HepG2 (cell line): ENCODE results near the gene SLC23A2. TPM values are rescaled to one million over a fixed set of nuclear protein-coding genes. Genes with fewer than 3 reads are reported as not detected.

Source experiments
- ATAC-seq: fragments of 200-7000 bp; cut with Tn5 transposase; 3 replicates; pipeline ENCODE4 v1.9.1; 2020; ENCODE audit warnings: mild to moderate bottlenecking, moderate library complexity
- BruUV-seq: library from RNA; stranded (reverse); fragments of 400-500 nt; replicated peaks from 2 replicates; lab custom pipeline; 2021; lab: Mats Ljungman, UMichigan
- CTCF ChIA-PET: fragments of 300-600 bp; formaldehyde crosslinking; extraction: SDS; loops from one replicate; lab custom pipeline; 2021; ENCODE audit warnings: low total read pairs, inconsistent platforms, low intra/inter-chr PET ratio; lab: Yijun Ruan, JAX
- POLR2A ChIA-PET: fragments of 350-600 bp; sonication (Branson Sonifier 250); formaldehyde crosslinking; loops from one replicate; lab custom pipeline; 2020; ENCODE audit warnings: antibody characterized with exemption, inconsistent platforms; lab: Yijun Ruan, JAX
- DNase-seq: peaks from one replicate; pipeline ENCODE4 v3.0.0-alpha.2; 2015; ENCODE audit warnings: low spot score
- FAIRE-seq: peaks from 3 replicates; lab custom pipeline; 2011; peaks lifted over from hg19 to GRCh38; lab: Jason Lieb, UNC
- H2AFZ ChIP-seq: one replicate; pipeline ENCODE4 v1.6.1; 2011; ENCODE audit warnings: low read length, inconsistent platforms
- H3K27ac ChIP-seq: fragments of 300-600 bp; 3 replicates; pipeline ENCODE4 v1.8.0; 2011; ENCODE audit warnings: mixed run types, mild to moderate bottlenecking, mixed read lengths, low read length, inconsistent platforms; ENCODE audit not compliant: insufficient read depth; ENCODE audit errors: extremely low read length
- H3K27me3 ChIP-seq, 2 experiments: fragments of 200-600 bp in 1 of 2; 2 replicates in 1 of 2; 3 replicates in 1 of 2; pipeline versions ENCODE4 v1.6.0 to v1.8.0; 2011; ENCODE audit warnings: low read length in 2 of 2, mild to moderate bottlenecking in 2 of 2, moderate library complexity in 2 of 2, inconsistent platforms in 1 of 2; ENCODE audit not compliant: insufficient read depth in 2 of 2, control insufficient read depth in 1 of 2
- H3K36me3 ChIP-seq, 2 experiments: fragments of 200-600 bp in 1 of 2; replicated peaks in 1 of 2; 2 replicates in 1 of 2; 3 replicates in 1 of 2; pipeline versions ENCODE4 v1.5.1 to v1.8.0; 2011; ENCODE audit warnings: low read length in 2 of 2, inconsistent platforms in 1 of 2; ENCODE audit not compliant: insufficient read depth in 2 of 2, control insufficient read depth in 1 of 2
- H3K4me1 ChIP-seq: 2 replicates; pipeline ENCODE4 v1.5.1; 2012; ENCODE audit warnings: low read length, inconsistent platforms; ENCODE audit not compliant: insufficient read depth
- H3K4me2 ChIP-seq: 2 replicates; pipeline ENCODE4 v1.6.0; 2011; ENCODE audit warnings: low read depth, low read length, inconsistent platforms
- H3K4me3 ChIP-seq, 3 experiments: fragments of 200-600 bp in 1 of 3; sonication (generic), shearing (Covaris generic) in 1 of 3; replicated peaks in 1 of 3; 2 replicates each; pipeline ENCODE4 v1.5.1; 2011 to 2016; ENCODE audit warnings: low read length in 3 of 3, inconsistent platforms in 2 of 3, low read depth in 2 of 3, mild to moderate bottlenecking in 2 of 3, control low read depth in 1 of 3, mixed read lengths in 1 of 3; ENCODE audit not compliant: insufficient read depth in 1 of 3
- H3K79me2 ChIP-seq: one replicate; pipeline ENCODE4 v1.6.1; 2011; ENCODE audit warnings: low read length, inconsistent platforms; ENCODE audit not compliant: insufficient read depth
- H3K9ac ChIP-seq: 2 replicates; pipeline ENCODE4 v1.6.0; 2011; ENCODE audit warnings: mild to moderate bottlenecking, low read depth, low read length, inconsistent platforms; ENCODE audit not compliant: insufficient read depth
- H3K9me3 ChIP-seq: 2 replicates; pipeline ENCODE4 v1.5.1; 2012; ENCODE audit warnings: mild to moderate bottlenecking, low read length
- H4K20me1 ChIP-seq: 2 replicates; pipeline ENCODE4 v1.6.0; 2011; ENCODE audit warnings: inconsistent platforms, mild to moderate bottlenecking, low read length, moderate library complexity; ENCODE audit not compliant: insufficient read depth
- DR1 ChIP-seq: sonication (generic); formaldehyde crosslinking; IDR thresholded peaks from 2 replicates; pipeline ENCODE4 v1.8.0; 2021; ENCODE audit warnings: mild to moderate bottlenecking, missing genetic modification reagents, inconsistent platforms
- RBM22 ChIP-seq: fragments of 200-400 bp; formaldehyde crosslinking; optimal IDR thresholded peaks from 2 replicates; pipeline ENCODE3; 2017; ENCODE audit warnings: mild to moderate bottlenecking, low read length, moderate library complexity
- WGBS: methylation state at CpG from one replicate; pipeline ENCODE4 v1.1.6; 2017; ENCODE audit warnings: low lambda C conversion rate; 5-methylcytosine and 5-hydroxymethylcytosine counted together
- in situ Hi-C: cut with HindIII; loops from 2 replicates; pipeline ENCODE4 v1.10.0; 2017; ENCODE audit warnings: low pct_unique_long_range_greater_than_20kb; ENCODE audit not compliant: extremely low pct_ligation_motif_present
- intact Hi-C: fragments of 100-400 bp; cut with micrococcal nuclease; formaldehyde crosslinking; loops from one replicate; pipeline ENCODE4 v1.10.0; 2022; ENCODE audit not compliant: unreplicated experiment
- polyA plus RNA-seq, 8 experiments: library from polyadenylated mRNA; depleted of rRNA in 3 of 8; stranded (reverse) in 7 of 8; unstranded in 1 of 8; fragments of >200 nt; fragmentation: Illumina TruSeq in 4 of 8; extraction: Trizol in 4 of 8; gene quantifications; 2 replicates each; pipeline versions ENCODE4 v1.2.1 to v1.2.3, GENCODE V29; 2011 to 2016; ENCODE audit warnings: low read depth in 4 of 8, missing spikeins in 1 of 8, mixed read lengths in 1 of 8; ENCODE audit not compliant: insufficient read depth in 1 of 8
- total RNA-seq, 5 experiments: library from RNA; depleted of rRNA; stranded (reverse); fragments of >200 nt; fragmentation: Illumina TruSeq; extraction: Trizol; gene quantifications; 2 replicates each; pipeline ENCODE4 v1.2.3, GENCODE V29; 2016; ENCODE audit warnings: low read depth in 1 of 5
- TF ChIP-seq, protein P1 (sequence below): sonication (generic); formaldehyde crosslinking; IDR thresholded peaks from 2 replicates; pipeline ENCODE4 v1.5.0; 2020; ENCODE audit warnings: mild to moderate bottlenecking, missing genetic modification reagents, borderline replicate concordance
- TF ChIP-seq, protein P2 (sequence below): sonication (generic); formaldehyde crosslinking; IDR thresholded peaks from 2 replicates; pipeline ENCODE4 v1.4.0; 2020; ENCODE audit warnings: missing genetic modification reagents, borderline replicate concordance
- TF ChIP-seq, protein P3 (sequence below): sonication (generic); formaldehyde crosslinking; IDR thresholded peaks from 2 replicates; pipeline ENCODE4 v1.4.0; 2020; ENCODE audit warnings: missing genetic modification reagents

The SLC23A2 gene
- total and polyA plus RNA-seq, 2 of the 13 experiments (the other 11 are each of a cell fraction or from before 2014, with no cell fraction given) = 42.2 to 51.2 TPM

DNA sequence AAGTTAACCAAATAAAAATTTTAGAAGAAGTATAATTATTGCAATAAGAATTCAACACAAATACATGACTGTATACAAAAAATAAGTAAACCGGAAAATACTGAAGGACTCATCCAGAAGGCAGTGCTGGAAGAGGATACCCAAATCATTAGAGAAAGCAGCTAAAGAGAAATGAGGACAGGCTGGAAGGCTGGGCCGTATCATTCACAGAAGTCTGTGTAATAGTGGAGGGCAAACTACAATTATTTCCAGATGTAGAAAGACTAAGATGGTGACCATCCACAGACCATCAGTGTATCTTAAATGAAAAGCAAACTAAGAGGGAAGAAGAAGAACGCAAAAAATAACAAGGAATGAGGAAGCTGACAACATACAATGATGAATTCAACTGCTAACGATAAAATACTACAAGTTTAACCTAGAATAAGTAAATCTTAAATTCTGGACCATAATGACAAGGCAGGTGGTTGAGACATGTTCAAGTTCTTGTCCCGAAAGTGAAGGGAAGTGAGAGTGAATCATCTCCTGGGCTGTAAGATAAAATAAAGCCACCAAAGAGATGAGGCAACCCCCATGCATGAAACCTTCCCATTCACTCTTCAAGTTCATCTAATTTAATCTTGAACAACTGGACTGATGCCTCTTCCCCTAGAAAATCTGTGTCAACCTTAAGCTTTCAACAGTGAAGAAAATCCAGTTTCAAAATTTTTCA lies 71.5 kb downstream of the SLC23A2 start (continued):
- TF ChIP-seq, protein P1, sequence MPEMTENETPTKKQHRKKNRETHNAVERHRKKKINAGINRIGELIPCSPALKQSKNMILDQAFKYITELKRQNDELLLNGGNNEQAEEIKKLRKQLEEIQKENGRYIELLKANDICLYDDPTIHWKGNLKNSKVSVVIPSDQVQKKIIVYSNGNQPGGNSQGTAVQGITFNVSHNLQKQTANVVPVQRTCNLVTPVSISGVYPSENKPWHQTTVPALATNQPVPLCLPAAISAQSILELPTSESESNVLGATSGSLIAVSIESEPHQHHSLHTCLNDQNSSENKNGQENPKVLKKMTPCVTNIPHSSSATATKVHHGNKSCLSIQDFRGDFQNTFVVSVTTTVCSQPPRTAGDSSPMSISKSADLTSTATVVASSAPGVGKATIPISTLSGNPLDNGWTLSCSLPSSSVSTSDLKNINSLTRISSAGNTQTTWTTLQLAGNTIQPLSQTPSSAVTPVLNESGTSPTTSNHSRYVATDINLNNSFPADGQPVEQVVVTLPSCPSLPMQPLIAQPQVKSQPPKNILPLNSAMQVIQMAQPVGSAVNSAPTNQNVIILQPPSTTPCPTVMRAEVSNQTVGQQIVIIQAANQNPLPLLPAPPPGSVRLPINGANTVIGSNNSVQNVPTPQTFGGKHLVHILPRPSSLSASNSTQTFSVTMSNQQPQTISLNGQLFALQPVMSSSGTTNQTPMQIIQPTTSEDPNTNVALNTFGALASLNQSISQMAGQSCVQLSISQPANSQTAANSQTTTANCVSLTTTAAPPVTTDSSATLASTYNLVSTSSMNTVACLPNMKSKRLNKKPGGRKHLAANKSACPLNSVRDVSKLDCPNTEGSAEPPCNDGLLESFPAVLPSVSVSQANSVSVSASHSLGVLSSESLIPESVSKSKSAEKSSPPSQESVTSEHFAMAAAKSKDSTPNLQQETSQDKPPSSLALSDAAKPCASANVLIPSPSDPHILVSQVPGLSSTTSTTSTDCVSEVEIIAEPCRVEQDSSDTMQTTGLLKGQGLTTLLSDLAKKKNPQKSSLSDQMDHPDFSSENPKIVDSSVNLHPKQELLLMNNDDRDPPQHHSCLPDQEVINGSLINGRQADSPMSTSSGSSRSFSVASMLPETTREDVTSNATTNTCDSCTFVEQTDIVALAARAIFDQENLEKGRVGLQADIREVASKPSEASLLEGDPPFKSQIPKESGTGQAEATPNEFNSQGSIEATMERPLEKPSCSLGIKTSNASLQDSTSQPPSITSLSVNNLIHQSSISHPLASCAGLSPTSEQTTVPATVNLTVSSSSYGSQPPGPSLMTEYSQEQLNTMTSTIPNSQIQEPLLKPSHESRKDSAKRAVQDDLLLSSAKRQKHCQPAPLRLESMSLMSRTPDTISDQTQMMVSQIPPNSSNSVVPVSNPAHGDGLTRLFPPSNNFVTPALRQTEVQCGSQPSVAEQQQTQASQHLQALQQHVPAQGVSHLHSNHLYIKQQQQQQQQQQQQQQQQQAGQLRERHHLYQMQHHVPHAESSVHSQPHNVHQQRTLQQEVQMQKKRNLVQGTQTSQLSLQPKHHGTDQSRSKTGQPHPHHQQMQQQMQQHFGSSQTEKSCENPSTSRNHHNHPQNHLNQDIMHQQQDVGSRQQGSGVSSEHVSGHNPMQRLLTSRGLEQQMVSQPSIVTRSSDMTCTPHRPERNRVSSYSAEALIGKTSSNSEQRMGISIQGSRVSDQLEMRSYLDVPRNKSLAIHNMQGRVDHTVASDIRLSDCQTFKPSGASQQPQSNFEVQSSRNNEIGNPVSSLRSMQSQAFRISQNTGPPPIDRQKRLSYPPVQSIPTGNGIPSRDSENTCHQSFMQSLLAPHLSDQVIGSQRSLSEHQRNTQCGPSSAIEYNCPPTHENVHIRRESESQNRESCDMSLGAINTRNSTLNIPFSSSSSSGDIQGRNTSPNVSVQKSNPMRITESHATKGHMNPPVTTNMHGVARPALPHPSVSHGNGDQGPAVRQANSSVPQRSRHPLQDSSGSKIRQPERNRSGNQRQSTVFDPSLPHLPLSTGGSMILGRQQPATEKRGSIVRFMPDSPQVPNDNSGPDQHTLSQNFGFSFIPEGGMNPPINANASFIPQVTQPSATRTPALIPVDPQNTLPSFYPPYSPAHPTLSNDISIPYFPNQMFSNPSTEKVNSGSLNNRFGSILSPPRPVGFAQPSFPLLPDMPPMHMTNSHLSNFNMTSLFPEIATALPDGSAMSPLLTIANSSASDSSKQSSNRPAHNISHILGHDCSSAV = no peak
- no peak for TF ChIP-seq RBM22

DNA sequence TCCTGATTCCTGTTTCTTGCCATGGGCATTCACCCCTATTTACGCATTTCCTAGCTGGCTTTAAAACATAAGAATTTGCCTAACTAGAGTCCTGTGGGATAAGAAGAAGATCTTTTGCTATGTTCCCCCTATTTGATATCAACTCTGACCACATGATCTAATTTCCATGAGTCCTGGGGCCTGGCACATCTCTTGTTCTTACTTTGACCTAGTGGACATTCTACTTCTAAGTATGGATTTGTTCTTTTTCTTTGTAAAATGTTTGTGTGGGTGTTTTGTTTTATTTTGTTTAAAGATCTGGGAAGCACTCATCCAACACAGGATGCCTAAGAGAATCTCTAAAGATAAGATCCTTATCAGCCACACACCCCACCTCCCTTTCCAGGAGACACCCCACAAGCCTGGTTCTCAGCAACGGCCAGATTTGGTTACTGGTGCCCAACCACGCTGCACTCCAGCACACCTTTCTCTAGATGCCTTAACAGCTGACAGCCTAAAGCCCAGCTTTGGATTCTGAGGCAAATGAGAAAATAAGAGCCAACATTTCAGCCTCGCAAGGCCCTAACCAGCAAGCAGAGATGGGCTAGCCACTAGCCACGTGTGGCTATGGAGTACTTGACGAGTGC lies 74.7 kb downstream of the SLC23A2 start:
- WGBS = 98% methylated on average over 6 of the region's 6 CpGs
- TF ChIP-seq, protein P2, sequence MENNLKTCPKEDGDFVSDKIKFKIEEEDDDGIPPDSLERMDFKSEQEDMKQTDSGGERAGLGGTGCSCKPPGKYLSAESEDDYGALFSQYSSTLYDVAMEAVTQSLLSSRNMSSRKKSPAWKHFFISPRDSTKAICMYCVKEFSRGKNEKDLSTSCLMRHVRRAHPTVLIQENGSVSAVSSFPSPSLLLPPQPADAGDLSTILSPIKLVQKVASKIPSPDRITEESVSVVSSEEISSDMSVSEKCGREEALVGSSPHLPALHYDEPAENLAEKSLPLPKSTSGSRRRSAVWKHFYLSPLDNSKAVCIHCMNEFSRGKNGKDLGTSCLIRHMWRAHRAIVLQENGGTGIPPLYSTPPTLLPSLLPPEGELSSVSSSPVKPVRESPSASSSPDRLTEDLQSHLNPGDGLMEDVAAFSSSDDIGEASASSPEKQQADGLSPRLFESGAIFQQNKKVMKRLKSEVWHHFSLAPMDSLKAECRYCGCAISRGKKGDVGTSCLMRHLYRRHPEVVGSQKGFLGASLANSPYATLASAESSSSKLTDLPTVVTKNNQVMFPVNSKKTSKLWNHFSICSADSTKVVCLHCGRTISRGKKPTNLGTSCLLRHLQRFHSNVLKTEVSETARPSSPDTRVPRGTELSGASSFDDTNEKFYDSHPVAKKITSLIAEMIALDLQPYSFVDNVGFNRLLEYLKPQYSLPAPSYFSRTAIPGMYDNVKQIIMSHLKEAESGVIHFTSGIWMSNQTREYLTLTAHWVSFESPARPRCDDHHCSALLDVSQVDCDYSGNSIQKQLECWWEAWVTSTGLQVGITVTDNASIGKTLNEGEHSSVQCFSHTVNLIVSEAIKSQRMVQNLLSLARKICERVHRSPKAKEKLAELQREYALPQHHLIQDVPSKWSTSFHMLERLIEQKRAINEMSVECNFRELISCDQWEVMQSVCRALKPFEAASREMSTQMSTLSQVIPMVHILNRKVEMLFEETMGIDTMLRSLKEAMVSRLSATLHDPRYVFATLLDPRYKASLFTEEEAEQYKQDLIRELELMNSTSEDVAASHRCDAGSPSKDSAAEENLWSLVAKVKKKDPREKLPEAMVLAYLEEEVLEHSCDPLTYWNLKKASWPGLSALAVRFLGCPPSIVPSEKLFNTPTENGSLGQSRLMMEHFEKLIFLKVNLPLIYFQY (CRISPR knock-in tag) = no peak
- TF ChIP-seq, protein P3, sequence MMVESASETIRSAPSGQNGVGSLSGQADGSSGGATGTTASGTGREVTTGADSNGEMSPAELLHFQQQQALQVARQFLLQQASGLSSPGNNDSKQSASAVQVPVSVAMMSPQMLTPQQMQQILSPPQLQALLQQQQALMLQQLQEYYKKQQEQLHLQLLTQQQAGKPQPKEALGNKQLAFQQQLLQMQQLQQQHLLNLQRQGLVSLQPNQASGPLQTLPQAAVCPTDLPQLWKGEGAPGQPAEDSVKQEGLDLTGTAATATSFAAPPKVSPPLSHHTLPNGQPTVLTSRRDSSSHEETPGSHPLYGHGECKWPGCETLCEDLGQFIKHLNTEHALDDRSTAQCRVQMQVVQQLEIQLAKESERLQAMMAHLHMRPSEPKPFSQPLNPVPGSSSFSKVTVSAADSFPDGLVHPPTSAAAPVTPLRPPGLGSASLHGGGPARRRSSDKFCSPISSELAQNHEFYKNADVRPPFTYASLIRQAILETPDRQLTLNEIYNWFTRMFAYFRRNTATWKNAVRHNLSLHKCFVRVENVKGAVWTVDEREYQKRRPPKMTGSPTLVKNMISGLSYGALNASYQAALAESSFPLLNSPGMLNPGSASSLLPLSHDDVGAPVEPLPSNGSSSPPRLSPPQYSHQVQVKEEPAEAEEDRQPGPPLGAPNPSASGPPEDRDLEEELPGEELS (CRISPR knock-in tag) = 0 out of 2 replicates have a peak, but pooled peaks have one; percentile 6
- TF ChIP-seq DR1 (CRISPR knock-in tag) = no peak

More for the DNA sequence above, 74.7 kb downstream of the SLC23A2 start:
- Histone ChIP-seq H2AFZ (no peak overlapping the region), H3K27me3 (no peaks in the 10 kb centered on the region), H3K9me3 (no peaks in the 10 kb centered on the region), H3K27ac (no peak overlapping the region), H3K9ac (no peak overlapping the region), H3K4me1 (peaks cover 35% of the 10 kb centered on the region), H3K79me2 (no peaks in the 10 kb centered on the region), H3K36me3 (peaks cover 43 to 71% of the 10 kb centered on the region in 2 experiments), H4K20me1 (no peaks in the 10 kb centered on the region), H3K4me2 (no peak overlapping the region), H3K4me3 (no peak overlapping the region)
- FAIRE-seq (no peak), ATAC-seq (no peak), DNase-seq (no peak)
- intact Hi-C loops = no loop called here
- CTCF ChIA-PET = no interaction called here
- no TSS peak for BruUV-seq
- POLR2A ChIA-PET = no interaction called here
- in situ Hi-C loops = no loop called here
